ENCODE data around the gene NFE2L2. TPM values are rescaled to one million over a fixed set of nuclear protein-coding genes. Genes with fewer than 3 reads are reported as not detected.
"Not testable (repeated sequence)": the region's sequence is repeated elsewhere in the genome, so short reads cannot be mapped to it uniquely, and the experiment has no call there.

Gene NFE2L2
- total and polyA plus RNA-seq, 2 donors, result 46.6 to 91.7 TPM

GRCh38 chr2:177219787-177220186 is 44.7 kb downstream of the NFE2L2 start:
- H3K4me3 ChIP-seq (ENCODE audit: low read length in 2 of 2); H3K9me3 ChIP-seq (ENCODE audit: control insufficient read depth in 2 of 2, insufficient read depth in 1 of 2, low read length in 1 of 2); H3K27ac ChIP-seq (ENCODE audit: low read depth in 1 of 2, low read length in 1 of 2); H3K4me1 ChIP-seq (ENCODE audit: control insufficient read depth in 2 of 2, insufficient read depth in 2 of 2, low read length in 2 of 2); H3K27me3 ChIP-seq (ENCODE audit: control insufficient read depth in 2 of 2, insufficient read depth in 1 of 2, low read length in 1 of 2); DNase-seq (ENCODE audit: low read depth in 6 of 9, low spot score in 9 of 9): not testable (repeated sequence)
- peaks cover 25 to 87% of the 10 kb centered on the region in 2 donors for H3K36me3 ChIP-seq (ENCODE audit: control insufficient read depth in 2 of 2, insufficient read depth in 2 of 2, low read length in 1 of 2)
- WGBS, result 99% methylated on average over 2 of the region's 2 CpGs

- no peak overlapping the region for H3K4me3 ChIP-seq (ENCODE audit: low read length in 2 of 2)
- H3K9me3 ChIP-seq (ENCODE audit: control insufficient read depth in 2 of 2, insufficient read depth in 1 of 2, low read length in 1 of 2), result no peaks in the 10 kb centered on the region
- DNase-seq (ENCODE audit: low read depth in 6 of 9, low spot score in 9 of 9), result no peak
- peaks cover 4 to 14% of the 10 kb centered on the region in 2 donors for H3K4me1 ChIP-seq (ENCODE audit: control insufficient read depth in 2 of 2, insufficient read depth in 2 of 2, low read length in 2 of 2)
- WGBS, result 96% methylated on average over 5 of the region's 5 CpGs
- no peak overlapping the region for H3K27ac ChIP-seq (ENCODE audit: low read depth in 1 of 2, low read length in 1 of 2)
- no peaks in the 10 kb centered on the region for H3K27me3 ChIP-seq (ENCODE audit: control insufficient read depth in 2 of 2, insufficient read depth in 1 of 2, low read length in 1 of 2)
- peaks cover 21 to 77% of the 10 kb centered on the region in 2 donors for H3K36me3 ChIP-seq (ENCODE audit: control insufficient read depth in 2 of 2, insufficient read depth in 2 of 2, low read length in 1 of 2)
These were observed 47.2 kb downstream of the NFE2L2 start for GRCh38 chr2:177217247-177217843.

- Histone ChIP-seq H3K36me3 (ENCODE audit: control insufficient read depth in 2 of 2, insufficient read depth in 2 of 2, low read length in 1 of 2) (peaks cover 15 to 41% of the 10 kb centered on the region in 2 donors), H3K4me3 (ENCODE audit: low read length in 2 of 2) (peak overlapping the region; percentile 78 to 84), H3K9me3 (ENCODE audit: control insufficient read depth in 2 of 2, insufficient read depth in 1 of 2, low read length in 1 of 2) (no peaks in the 10 kb centered on the region), H3K27ac (ENCODE audit: low read depth in 1 of 2, low read length in 1 of 2) (peak overlapping the region; percentile 99), H3K4me1 (ENCODE audit: control insufficient read depth in 2 of 2, insufficient read depth in 2 of 2, low read length in 2 of 2) (peaks cover 6 to 22% of the 10 kb centered on the region in 2 donors), H3K27me3 (ENCODE audit: control insufficient read depth in 2 of 2, insufficient read depth in 1 of 2, low read length in 1 of 2) (no peaks in the 10 kb centered on the region)
- under 1% methylated on average over 74 of the region's 74 CpGs for WGBS
- DNase-seq (ENCODE audit: low read depth in 6 of 9, low spot score in 9 of 9), result peak; percentile 46 to 91 (median 76)
These were observed 51.4 kb downstream of the NFE2L2 start for GRCh38 chr2:177212891-177213856.

- Histone ChIP-seq H3K4me3 (ENCODE audit: low read length in 2 of 2) (peak within 1 kb of the TSS; percentile 82 to 84), H3K27me3 (ENCODE audit: control insufficient read depth in 2 of 2, insufficient read depth in 1 of 2, low read length in 1 of 2) (no peaks in the 10 kb centered on the region), H3K9me3 (ENCODE audit: control insufficient read depth in 2 of 2, insufficient read depth in 1 of 2, low read length in 1 of 2) (no peaks in the 10 kb centered on the region), H3K27ac (ENCODE audit: low read depth in 1 of 2, low read length in 1 of 2) (peak within 1 kb of the TSS; percentile 99), H3K4me1 (ENCODE audit: control insufficient read depth in 2 of 2, insufficient read depth in 2 of 2, low read length in 2 of 2) (peaks cover 6 to 22% of the 10 kb centered on the region in 2 donors), H3K36me3 (ENCODE audit: control insufficient read depth in 2 of 2, insufficient read depth in 2 of 2, low read length in 1 of 2) (peaks cover 9 to 33% of the 10 kb centered on the region in 2 donors)
- peak; percentile 96 to 100 (median 99) for DNase-seq (ENCODE audit: low read depth in 6 of 9, low spot score in 9 of 9)
- WGBS, result 2% methylated on average over 74 of the region's 74 CpGs
These were observed 52.2 kb downstream of the NFE2L2 start, which contains the start of gene HNRNPA3 for GRCh38 chr2:177212106-177212890. TSS of gene HNRNPA3 (plus strand) at chr2:177212794. CDS start at chr2:177212800, 6 bp downstream.

GRCh38 chr2:177211576-177212105 is 52.9 kb downstream of the NFE2L2 start:
- peak overlapping the region; percentile 93 to 99 for H3K27ac ChIP-seq (ENCODE audit: low read depth in 1 of 2, low read length in 1 of 2)
- 5% methylated on average over 6 of the region's 6 CpGs for WGBS
- H3K36me3 ChIP-seq (ENCODE audit: control insufficient read depth in 2 of 2, insufficient read depth in 2 of 2, low read length in 1 of 2), result peaks cover 4 to 26% of the 10 kb centered on the region in 2 donors
- no peaks in the 10 kb centered on the region for H3K9me3 ChIP-seq (ENCODE audit: control insufficient read depth in 2 of 2, insufficient read depth in 1 of 2, low read length in 1 of 2)
- DNase-seq (ENCODE audit: low read depth in 6 of 9, low spot score in 9 of 9), result no peak
- peaks cover 6 to 20% of the 10 kb centered on the region in 2 donors for H3K4me1 ChIP-seq (ENCODE audit: control insufficient read depth in 2 of 2, insufficient read depth in 2 of 2, low read length in 2 of 2)
- peak overlapping the region; percentile 53 to 82 for H3K4me3 ChIP-seq (ENCODE audit: low read length in 2 of 2)
- no peaks in the 10 kb centered on the region for H3K27me3 ChIP-seq (ENCODE audit: control insufficient read depth in 2 of 2, insufficient read depth in 1 of 2, low read length in 1 of 2)

GRCh38 chr2:177211169-177211568 is 53.4 kb downstream of the NFE2L2 start:
- Histone ChIP-seq H3K9me3 (ENCODE audit: control insufficient read depth in 2 of 2, insufficient read depth in 1 of 2, low read length in 1 of 2) (no peaks in the 10 kb centered on the region), H3K4me3 (ENCODE audit: low read length in 2 of 2) (peak overlapping the region; percentile 4 to 53), H3K36me3 (ENCODE audit: control insufficient read depth in 2 of 2, insufficient read depth in 2 of 2, low read length in 1 of 2) (peaks cover 0 to 21% of the 10 kb centered on the region in 2 donors), H3K27me3 (ENCODE audit: control insufficient read depth in 2 of 2, insufficient read depth in 1 of 2, low read length in 1 of 2) (no peaks in the 10 kb centered on the region), H3K4me1 (ENCODE audit: control insufficient read depth in 2 of 2, insufficient read depth in 2 of 2, low read length in 2 of 2) (peaks cover 6 to 18% of the 10 kb centered on the region in 2 donors), H3K27ac (ENCODE audit: low read depth in 1 of 2, low read length in 1 of 2) (peak overlapping the region; percentile 71 to 93)
- 62% methylated on average over 7 of the region's 7 CpGs for WGBS
- DNase-seq (ENCODE audit: low read depth in 6 of 9, low spot score in 9 of 9), result peak in 2 of 9 donors; percentile 10 to 35

GRCh38 chr2:177207101-177207500 is 57.4 kb downstream of the NFE2L2 start:
- Histone ChIP-seq H3K27me3 (ENCODE audit: control insufficient read depth in 2 of 2, insufficient read depth in 1 of 2, low read length in 1 of 2) (no peaks in the 10 kb centered on the region), H3K9me3 (ENCODE audit: control insufficient read depth in 2 of 2, insufficient read depth in 1 of 2, low read length in 1 of 2) (no peaks in the 10 kb centered on the region), H3K36me3 (ENCODE audit: control insufficient read depth in 2 of 2, insufficient read depth in 2 of 2, low read length in 1 of 2) (no peaks in the 10 kb centered on the region), H3K4me3 (ENCODE audit: low read length in 2 of 2) (no peak overlapping the region), H3K27ac (ENCODE audit: low read depth in 1 of 2, low read length in 1 of 2) (no peak overlapping the region), H3K4me1 (ENCODE audit: control insufficient read depth in 2 of 2, insufficient read depth in 2 of 2, low read length in 2 of 2) (peaks cover 2 to 8% of the 10 kb centered on the region in 2 donors)
- WGBS, result 74% methylated on average over 2 of the region's 2 CpGs
- DNase-seq (ENCODE audit: low read depth in 6 of 9, low spot score in 9 of 9), result no peak

- Histone ChIP-seq H3K4me3 (ENCODE audit: low read length in 2 of 2) (no peak overlapping the region), H3K36me3 (ENCODE audit: control insufficient read depth in 2 of 2, insufficient read depth in 2 of 2, low read length in 1 of 2) (no peaks in the 10 kb centered on the region), H3K4me1 (ENCODE audit: control insufficient read depth in 2 of 2, insufficient read depth in 2 of 2, low read length in 2 of 2) (no peaks in the 10 kb centered on the region), H3K27me3 (ENCODE audit: control insufficient read depth in 2 of 2, insufficient read depth in 1 of 2, low read length in 1 of 2) (no peaks in the 10 kb centered on the region), H3K9me3 (ENCODE audit: control insufficient read depth in 2 of 2, insufficient read depth in 1 of 2, low read length in 1 of 2) (no peaks in the 10 kb centered on the region), H3K27ac (ENCODE audit: low read depth in 1 of 2, low read length in 1 of 2) (no peak overlapping the region)
- 92% methylated on average over 3 of the region's 3 CpGs for WGBS
- DNase-seq (ENCODE audit: low read depth in 6 of 9, low spot score in 9 of 9), result no peak
These were observed 60.1 kb downstream of the NFE2L2 start for GRCh38 chr2:177204417-177204816.
